ENCODE data around the gene CD83.

Gene CD83

DNA sequence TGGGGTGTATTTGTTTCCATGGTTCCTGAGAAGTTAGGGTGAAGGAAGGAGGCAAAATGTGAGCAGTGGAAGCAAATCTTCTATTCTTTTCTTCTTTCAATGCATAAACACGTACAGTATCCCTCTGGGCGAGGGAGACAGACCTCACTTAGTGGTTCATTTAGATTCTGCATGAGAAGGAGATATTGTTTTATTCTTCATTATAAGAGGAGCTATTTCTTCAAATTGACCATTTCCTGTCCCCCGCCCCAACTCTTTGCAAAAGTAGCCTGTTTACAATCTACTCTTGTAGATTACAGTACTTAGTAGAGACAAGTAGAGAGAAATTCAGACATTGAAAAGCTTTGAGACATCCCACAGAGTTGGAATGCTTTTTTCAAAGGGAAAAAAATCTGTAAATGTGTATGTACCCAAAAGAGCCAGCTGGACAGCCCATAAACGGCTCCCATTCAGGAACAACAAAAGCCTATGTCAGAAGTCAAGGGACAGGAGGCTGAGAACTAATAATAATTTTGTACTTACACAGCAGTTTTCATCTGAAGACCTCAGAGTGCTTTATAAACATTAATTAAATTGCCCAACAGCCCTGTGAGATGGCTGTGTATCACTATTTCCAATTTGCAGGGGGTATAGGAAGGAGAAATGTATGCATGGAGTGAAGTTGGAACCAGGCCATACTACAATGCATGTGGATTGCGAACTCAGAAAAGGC is 23.9 kb downstream of the CD83 start:
- TF ChIP-seq, protein P1, sequence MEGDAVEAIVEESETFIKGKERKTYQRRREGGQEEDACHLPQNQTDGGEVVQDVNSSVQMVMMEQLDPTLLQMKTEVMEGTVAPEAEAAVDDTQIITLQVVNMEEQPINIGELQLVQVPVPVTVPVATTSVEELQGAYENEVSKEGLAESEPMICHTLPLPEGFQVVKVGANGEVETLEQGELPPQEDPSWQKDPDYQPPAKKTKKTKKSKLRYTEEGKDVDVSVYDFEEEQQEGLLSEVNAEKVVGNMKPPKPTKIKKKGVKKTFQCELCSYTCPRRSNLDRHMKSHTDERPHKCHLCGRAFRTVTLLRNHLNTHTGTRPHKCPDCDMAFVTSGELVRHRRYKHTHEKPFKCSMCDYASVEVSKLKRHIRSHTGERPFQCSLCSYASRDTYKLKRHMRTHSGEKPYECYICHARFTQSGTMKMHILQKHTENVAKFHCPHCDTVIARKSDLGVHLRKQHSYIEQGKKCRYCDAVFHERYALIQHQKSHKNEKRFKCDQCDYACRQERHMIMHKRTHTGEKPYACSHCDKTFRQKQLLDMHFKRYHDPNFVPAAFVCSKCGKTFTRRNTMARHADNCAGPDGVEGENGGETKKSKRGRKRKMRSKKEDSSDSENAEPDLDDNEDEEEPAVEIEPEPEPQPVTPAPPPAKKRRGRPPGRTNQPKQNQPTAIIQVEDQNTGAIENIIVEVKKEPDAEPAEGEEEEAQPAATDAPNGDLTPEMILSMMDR (IDR thresholded peaks at IDR 0.05; ENCODE audit: low read depth, low read length), result no peak
- no peak overlapping the region for H3K4me3 ChIP-seq (ENCODE audit: low read depth, low read length)

DNA sequence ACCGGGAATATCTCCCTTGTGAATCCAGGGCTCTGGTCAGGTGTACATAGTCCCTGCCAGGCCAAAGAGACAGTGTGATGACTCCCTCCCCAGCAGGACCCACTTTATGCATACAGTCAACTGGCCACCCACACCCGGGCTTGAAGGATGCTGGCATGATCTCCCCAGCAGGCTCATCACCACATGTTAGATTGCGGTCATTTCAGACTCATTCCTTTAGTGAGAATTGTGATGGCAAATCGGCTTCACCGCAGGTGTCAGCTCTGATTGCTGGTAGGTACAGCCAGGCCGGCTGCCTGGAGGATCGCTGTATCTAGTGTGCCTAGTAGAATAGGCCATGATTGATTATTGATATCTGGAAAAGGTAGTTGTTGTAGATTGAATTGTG is 24.5 kb downstream of the CD83 start:
- H3K4me3 ChIP-seq (ENCODE audit: low read depth, low read length), result no peak overlapping the region
- TF ChIP-seq, protein P1 (IDR thresholded peaks at IDR 0.05; ENCODE audit: low read depth, low read length), result no peak

DNA sequence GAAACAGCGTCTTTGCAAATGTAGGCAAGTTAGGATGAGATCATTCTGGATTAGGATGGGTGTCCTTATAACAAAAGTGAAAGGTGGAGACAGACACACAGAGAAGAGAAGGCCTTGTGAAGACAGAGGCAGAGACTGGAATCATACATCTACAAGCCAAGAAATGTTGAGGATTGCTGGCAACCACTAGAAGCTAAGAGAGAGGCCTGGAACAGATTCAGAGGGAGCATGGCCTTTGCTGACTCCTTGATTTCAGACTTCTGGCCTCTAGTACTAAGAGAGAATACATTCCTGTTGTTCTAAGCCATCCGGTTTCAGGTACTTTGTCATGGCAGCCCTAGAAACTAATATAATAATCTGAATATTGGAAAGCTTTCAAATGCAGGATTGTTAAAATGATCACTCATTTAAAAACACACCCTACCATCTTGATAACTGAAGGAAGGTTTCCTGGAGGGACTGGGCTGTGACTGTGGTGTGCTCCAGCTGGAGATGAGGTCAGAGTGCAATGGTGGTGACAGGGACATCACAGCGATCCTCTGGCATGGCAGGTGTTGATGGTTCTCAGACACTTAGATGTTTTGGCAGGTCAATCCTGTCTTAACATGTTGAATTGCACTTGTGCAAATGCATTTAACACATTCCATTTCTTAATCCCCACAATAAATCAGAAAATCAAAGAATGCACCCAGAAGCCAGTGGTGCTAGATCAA is 25.1 kb downstream of the CD83 start:
- no peak overlapping the region for H3K4me3 ChIP-seq (ENCODE audit: low read depth, low read length)
- TF ChIP-seq, protein P1 (IDR thresholded peaks at IDR 0.05; ENCODE audit: low read depth, low read length), result no peak

DNA sequence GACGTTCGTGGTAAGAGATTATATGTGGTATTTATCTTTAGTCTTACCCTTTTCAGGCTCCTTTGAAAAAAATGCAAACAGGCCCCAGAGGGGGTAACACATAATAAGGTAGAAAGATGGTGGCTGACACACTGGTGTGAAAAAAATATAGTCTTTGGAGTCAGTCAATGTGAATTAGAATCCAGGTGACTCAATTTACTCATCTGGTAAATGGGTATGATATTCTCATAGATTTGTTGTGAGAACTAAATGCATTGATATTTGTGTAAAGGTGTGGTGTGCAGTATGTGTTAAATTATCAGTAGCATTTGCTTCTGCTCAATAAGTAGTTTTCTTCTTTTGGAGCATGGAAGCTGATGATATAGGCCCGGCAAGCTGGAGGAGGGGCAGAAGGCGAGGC is 25.7 kb downstream of the CD83 start:
- TF ChIP-seq, protein P1 (IDR thresholded peaks at IDR 0.05; ENCODE audit: low read depth, low read length), result no peak
- no peak overlapping the region for H3K4me3 ChIP-seq (ENCODE audit: low read depth, low read length)

DNA sequence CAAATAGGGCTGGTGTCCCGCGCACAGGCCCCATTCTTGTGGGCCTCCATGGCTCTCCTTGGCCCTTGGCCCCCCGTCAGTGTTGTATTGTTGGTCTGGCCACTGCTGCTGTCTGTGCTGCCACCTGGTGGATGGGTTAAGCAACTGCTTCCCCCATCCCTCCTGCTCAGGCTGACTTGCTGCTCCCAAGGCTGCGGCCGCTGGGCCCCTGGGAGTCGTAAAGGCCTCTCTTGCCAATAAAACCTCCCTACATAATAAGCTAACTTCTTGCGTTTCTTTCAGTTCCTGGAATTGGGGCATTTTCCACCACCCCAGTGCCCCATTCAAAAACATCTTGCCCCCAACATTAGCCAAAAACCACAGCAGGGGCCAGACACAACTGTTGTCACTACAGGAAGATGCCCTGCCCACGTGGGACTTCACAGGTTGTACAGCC is 27.1 kb downstream of the CD83 start:
- TF ChIP-seq, protein P1 (IDR thresholded peaks at IDR 0.05; ENCODE audit: low read depth, low read length), result peak; percentile 93
- no peak overlapping the region for H3K4me3 ChIP-seq (ENCODE audit: low read depth, low read length)

DNA sequence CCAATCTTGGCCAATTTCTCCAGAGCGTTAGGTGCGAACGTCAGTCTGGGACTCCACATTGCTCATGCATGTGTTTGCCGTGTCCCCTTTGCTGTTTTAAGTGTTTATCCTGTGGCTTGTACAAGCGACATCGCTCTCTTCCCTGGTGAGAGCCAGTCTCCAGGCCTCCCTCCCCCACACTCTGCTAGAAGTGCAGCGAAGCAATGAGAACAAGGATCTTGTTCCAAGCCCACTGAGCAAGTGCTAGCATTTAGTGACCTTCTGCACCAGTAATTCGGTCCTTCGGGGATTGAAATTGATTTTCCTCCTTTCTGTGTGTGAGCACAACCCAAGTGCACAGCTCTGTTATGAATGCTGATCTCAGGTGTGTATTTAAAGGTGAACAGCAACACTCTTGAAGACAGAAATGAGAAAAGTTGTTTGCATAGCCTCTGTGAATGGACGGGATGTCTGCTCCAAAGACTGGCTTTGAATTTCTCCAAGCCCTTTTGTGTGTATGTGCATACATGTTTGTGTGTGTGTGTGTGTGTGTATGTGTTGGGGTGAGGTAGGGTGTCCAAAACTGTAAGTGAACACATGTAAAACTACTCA is 29.0 kb downstream of the CD83 start:
- H3K4me3 ChIP-seq (ENCODE audit: low read depth, low read length), result no peak overlapping the region
- TF ChIP-seq, protein P1 (IDR thresholded peaks at IDR 0.05; ENCODE audit: low read depth, low read length), result no peak

DNA sequence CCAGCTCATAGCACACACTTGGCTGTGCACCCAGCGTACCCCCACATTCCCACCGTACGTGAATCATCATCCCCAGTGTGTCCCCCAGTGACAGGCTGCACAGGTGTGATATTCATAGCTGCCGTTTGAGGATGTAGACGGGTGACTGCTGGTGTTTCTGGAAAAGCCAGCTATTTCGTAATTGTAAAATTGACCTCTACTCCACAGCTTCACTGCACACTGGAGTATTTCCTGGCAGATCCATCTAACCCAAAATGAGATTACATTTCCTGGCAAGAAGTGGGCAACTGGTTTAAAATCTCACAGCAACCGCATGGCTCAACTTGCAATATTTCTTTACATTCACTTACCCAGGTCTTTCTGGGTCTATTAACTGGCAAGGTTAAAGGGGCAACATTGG is 30.3 kb downstream of the CD83 start:
- TF ChIP-seq, protein P1 (IDR thresholded peaks at IDR 0.05; ENCODE audit: low read depth, low read length), result no peak
- no peak overlapping the region for H3K4me3 ChIP-seq (ENCODE audit: low read depth, low read length)

All from WI38 (cell line).